ENCODE data around the gene MYNN. TPM values are rescaled to one million over a fixed set of nuclear protein-coding genes. Genes with fewer than 3 reads are reported as not detected.

The MYNN gene
- total and polyA plus RNA-seq, 2 donors (not counting 3 experiments of a cell fraction or from before 2014, with no cell fraction given) = 7.1 to 12.7 TPM

GRCh38 chr3:169827712-169828111 is 54.5 kb downstream of the MYNN start:
- no peaks in the 10 kb centered on the region for H3K9me1 ChIP-seq (replicated peaks; ENCODE audit: control insufficient read depth, extremely low read depth, insufficient read depth, low read length)
- dilution Hi-C loops (cut with MboI; ENCODE audit: extremely low pct_ligation_motif_present, low sequenced_read_pairs) (no loop called here), intact Hi-C loops (cut with micrococcal nuclease) (no loop called here)
- no peak overlapping the region for H3K4me2 ChIP-seq (ENCODE audit: insufficient read depth, low read length)
- no peak overlapping the region for H3K9ac ChIP-seq (replicated peaks; ENCODE audit: extremely low read depth, insufficient read depth, low read length)
- no peaks in the 10 kb centered on the region for H3K36me3 ChIP-seq (ENCODE audit: control insufficient read depth in 2 of 2, extremely low read depth in 1 of 2, insufficient read depth in 2 of 2, low read length in 2 of 2)
- ChIA-PET POLR2A (no interaction called here), CTCF (interaction anchor here (0.7 to 1.4 kb wide), 3 partner anchors 11 to 18 kb away, joined by 3 to 4 read pairs (median 3); no protein-coding TSS in a partner anchor)
- peaks cover 10% of the 10 kb centered on the region for H3K4me1 ChIP-seq (ENCODE audit: control insufficient read depth, extremely low read depth, insufficient read depth, low read length)
- H3K9me3 ChIP-seq (replicated peaks; ENCODE audit: control insufficient read depth, insufficient read depth, low read length) = no peaks in the 10 kb centered on the region
- no peak overlapping the region for H2AFZ ChIP-seq (ENCODE audit: low read depth, low read length)
- DNase-seq (ENCODE audit: low read depth, low spot score) = no peak
- no peak for TF ChIP-seq JUN (IDR thresholded peaks at IDR 0.05; ENCODE audit: borderline replicate concordance, insufficient read depth, insufficient read length, low read depth)
- TF ChIP-seq MYC (IDR thresholded peaks at IDR 0.05; ENCODE audit: low read depth, low read length) = no peak
- no peak for TF ChIP-seq GATA2 (IDR thresholded peaks at IDR 0.05; ENCODE audit: insufficient read depth, insufficient read length, low read depth, low read length)
- TF ChIP-seq CTCF (IDR thresholded peaks at IDR 0.05; ENCODE audit: extremely low read depth in 1 of 2, insufficient read depth in 1 of 2, low read depth in 1 of 2, low read length in 2 of 2) = no peak
- no peak for TF ChIP-seq POLR2A (IDR thresholded peaks at IDR 0.05; ENCODE audit: low read depth, low read length)
- TF ChIP-seq EZH2 (IDR thresholded peaks at IDR 0.05; ENCODE audit: borderline replicate concordance, low read depth, low read length, severe bottlenecking) = no peak
- TF ChIP-seq FOS (IDR thresholded peaks at IDR 0.05; ENCODE audit: borderline replicate concordance, insufficient read depth, low read length) = no peak
- no peak for TF ChIP-seq MAX (IDR thresholded peaks at IDR 0.05; ENCODE audit: insufficient read depth, insufficient read length)
- no peak for TF ChIP-seq POLR2AphosphoS5 (IDR thresholded peaks at IDR 0.05; ENCODE audit: insufficient read depth, low read depth, low read length)
- no peaks in the 10 kb centered on the region for H3K27me3 ChIP-seq (ENCODE audit: control insufficient read depth in 2 of 2, insufficient read depth in 2 of 2, low read length in 2 of 2)
- H3K27ac ChIP-seq (ENCODE audit: insufficient read depth, low read depth, low read length) = no peak overlapping the region
- H4K20me1 ChIP-seq (replicated peaks; ENCODE audit: control insufficient read depth, extremely low read depth, insufficient read depth, low read length) = no peaks in the 10 kb centered on the region
- H3K79me2 ChIP-seq (ENCODE audit: control insufficient read depth, insufficient read depth, low read length) = no peaks in the 10 kb centered on the region
- H3K4me3 ChIP-seq (replicated peaks in 1 of 3; ENCODE audit: insufficient read depth in 1 of 3, low read depth in 1 of 3, low read length in 3 of 3) = no peak overlapping the region
- no peak for FAIRE-seq
- BruUV-seq (replicated peaks) = no TSS peak

Data from endothelial cell of umbilical vein (primary cell).